RWPE2 (cell line): ENCODE data around the gene DPF3.

ENCODE experiments used
- ATAC-seq: fragments of 200-7000 bp; cut with Tn5 transposase; 3 replicates; pipeline ENCODE4 v1.9.1; 2021; ENCODE audit warnings: low read depth
- DNase-seq: peaks from one replicate; pipeline ENCODE4 v3.0.0-alpha.2; 2020; ENCODE audit warnings: low spot score
- H3K27ac ChIP-seq: fragments of 450-650 bp; 2 replicates; pipeline ENCODE4 v1.5.1; 2017; ENCODE audit warnings: mild to moderate bottlenecking; ENCODE audit not compliant: poor library complexity, severe bottlenecking
- H3K27me3 ChIP-seq: fragments of 250-450 bp; sonication (Bioruptor Pico); 2 replicates; pipeline ENCODE4 v1.5.1; 2021; ENCODE audit warnings: mild to moderate bottlenecking, moderate library complexity; ENCODE audit not compliant: insufficient read depth, poor library complexity, severe bottlenecking
- H3K36me3 ChIP-seq: fragments of 250-450 bp; sonication (Bioruptor Pico); 2 replicates; pipeline ENCODE4 v1.5.1; 2020; ENCODE audit warnings: low read depth, mild to moderate bottlenecking, moderate library complexity
- H3K4me1 ChIP-seq: fragments of 250-450 bp; sonication (Bioruptor Pico); 2 replicates; pipeline ENCODE4 v1.5.1; 2021; ENCODE audit warnings: mild to moderate bottlenecking, moderate library complexity; ENCODE audit not compliant: insufficient read depth, poor library complexity, severe bottlenecking
- H3K4me3 ChIP-seq: fragments of 250-450 bp; sonication (Bioruptor Pico); 2 replicates; pipeline ENCODE4 v1.5.1; 2021; ENCODE audit warnings: mild to moderate bottlenecking, moderate library complexity; ENCODE audit not compliant: severe bottlenecking
- H3K9me3 ChIP-seq: fragments of 250-450 bp; sonication (Bioruptor Pico); 2 replicates; pipeline ENCODE4 v1.5.1; 2021; ENCODE audit warnings: mild to moderate bottlenecking, moderate library complexity; ENCODE audit not compliant: severe bottlenecking
- TF ChIP-seq, protein P1 (sequence below): fragments of 450-650 bp; IDR thresholded peaks from one replicate; pipeline ENCODE4 v1.5.1; 2017; ENCODE audit warnings: mild to moderate bottlenecking, moderate library complexity; ENCODE audit not compliant: poor library complexity, severe bottlenecking

Gene DPF3

DNA sequence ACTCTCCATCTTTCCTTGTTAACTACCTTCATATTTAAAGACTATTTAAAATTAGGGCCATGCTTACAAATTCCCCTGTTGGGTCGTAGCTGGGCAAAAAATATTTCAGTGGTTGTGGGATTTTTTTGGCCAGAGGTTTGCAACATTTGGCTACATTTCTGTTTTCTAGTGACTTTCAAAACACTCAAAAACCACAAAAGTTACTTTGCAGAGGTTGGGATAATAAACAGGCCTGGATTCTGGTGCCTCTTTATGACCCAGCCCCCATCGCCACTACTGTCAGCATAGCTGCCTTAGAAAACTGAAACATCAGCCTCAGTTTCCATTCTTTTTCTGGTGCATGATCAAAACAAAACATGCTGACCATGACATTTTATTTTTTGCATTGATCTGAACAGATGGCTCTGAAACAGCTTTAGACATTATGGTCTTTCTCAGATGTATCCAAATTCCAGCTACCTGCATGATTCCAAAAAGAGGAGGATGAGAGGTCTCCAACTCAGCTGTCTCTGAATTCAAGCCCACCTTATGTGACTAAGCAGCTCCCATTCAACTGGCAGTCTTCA lies 5.2 kb downstream of the DPF3 start:
- TF ChIP-seq, protein P1, sequence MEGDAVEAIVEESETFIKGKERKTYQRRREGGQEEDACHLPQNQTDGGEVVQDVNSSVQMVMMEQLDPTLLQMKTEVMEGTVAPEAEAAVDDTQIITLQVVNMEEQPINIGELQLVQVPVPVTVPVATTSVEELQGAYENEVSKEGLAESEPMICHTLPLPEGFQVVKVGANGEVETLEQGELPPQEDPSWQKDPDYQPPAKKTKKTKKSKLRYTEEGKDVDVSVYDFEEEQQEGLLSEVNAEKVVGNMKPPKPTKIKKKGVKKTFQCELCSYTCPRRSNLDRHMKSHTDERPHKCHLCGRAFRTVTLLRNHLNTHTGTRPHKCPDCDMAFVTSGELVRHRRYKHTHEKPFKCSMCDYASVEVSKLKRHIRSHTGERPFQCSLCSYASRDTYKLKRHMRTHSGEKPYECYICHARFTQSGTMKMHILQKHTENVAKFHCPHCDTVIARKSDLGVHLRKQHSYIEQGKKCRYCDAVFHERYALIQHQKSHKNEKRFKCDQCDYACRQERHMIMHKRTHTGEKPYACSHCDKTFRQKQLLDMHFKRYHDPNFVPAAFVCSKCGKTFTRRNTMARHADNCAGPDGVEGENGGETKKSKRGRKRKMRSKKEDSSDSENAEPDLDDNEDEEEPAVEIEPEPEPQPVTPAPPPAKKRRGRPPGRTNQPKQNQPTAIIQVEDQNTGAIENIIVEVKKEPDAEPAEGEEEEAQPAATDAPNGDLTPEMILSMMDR: no peak

DNA sequence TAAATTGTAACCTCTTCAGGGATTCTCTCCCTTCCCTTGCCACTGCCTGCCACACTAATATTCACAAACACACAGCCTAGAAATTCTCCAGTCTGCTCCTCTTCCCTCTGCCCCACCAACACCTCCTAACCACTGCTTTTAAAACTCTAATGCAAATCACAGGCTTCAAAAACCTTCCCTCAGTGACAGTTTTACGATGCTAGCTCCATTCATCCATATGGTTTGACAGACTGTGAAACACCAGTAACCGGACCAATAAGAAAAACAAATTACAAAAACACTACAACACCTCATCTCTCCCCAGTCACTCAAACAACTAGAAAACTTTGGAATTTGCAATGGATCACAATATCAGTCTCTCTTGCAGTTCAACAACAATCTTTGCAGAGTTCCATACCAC lies 5.7 kb downstream of the DPF3 start:
- Histone ChIP-seq H3K4me1 (peaks cover 6% of the 10 kb centered on the region), H3K4me3 (no peak overlapping the region), H3K9me3 (no peaks in the 10 kb centered on the region), H3K36me3 (no peaks in the 10 kb centered on the region), H3K27me3 (peaks cover 37% of the 10 kb centered on the region), H3K27ac (no peak overlapping the region)
- TF ChIP-seq, protein P1: no peak
- ATAC-seq (no peak), DNase-seq (no peak)

More for the DNA sequence above, 5.2 kb downstream of the DPF3 start:
- H3K27ac ChIP-seq: no peak overlapping the region
- H3K9me3 ChIP-seq: no peaks in the 10 kb centered on the region
- DNase-seq (no peak), ATAC-seq (no peak)
- H3K4me3 ChIP-seq: no peak overlapping the region
- H3K4me1 ChIP-seq: peaks cover 6% of the 10 kb centered on the region
- H3K36me3 ChIP-seq: no peaks in the 10 kb centered on the region
- H3K27me3 ChIP-seq: peaks cover 38% of the 10 kb centered on the region

DNA sequence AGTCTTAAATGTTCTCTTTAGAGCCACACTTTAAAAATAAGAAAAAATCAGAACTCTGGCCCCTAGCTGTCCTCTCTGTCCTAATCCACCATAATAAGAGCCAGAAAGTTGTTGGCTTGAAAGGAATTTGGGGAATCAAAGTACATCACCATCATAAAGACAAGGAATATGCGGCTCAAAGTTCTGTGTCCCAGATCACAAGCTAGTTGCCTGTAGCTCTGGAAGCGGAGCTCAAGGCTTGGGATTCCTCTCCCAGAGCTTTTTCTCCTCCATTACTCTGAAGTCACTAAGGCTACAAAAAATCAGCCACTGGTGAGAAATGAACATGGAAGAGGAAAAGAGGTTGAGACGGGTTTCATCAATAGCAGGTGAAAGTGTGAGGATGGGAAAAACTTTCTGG lies 6.4 kb downstream of the DPF3 start:
- H3K4me1 ChIP-seq: peaks cover 6% of the 10 kb centered on the region
- ATAC-seq: no peak

DNA sequence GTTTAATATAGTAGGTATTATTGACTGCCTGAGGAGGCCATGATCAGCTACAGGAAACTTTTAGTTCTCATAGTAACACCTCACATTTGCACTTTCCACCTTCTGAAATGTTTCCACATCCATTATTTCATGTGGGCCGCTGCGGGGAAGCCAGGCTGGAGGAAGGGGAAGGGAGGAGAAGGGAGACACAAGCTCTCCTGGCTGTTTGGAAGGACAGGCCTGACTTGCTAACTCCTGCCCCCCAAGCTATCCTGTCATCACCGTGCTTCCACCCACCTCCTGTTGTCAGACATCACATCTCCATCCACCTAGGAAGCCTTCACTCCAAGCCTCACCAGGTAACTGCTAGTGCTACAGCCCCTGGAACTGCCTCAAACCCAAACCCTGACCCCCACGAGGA lies 9.5 kb downstream of the DPF3 start:
- H3K9me3 ChIP-seq: no peaks in the 10 kb centered on the region
- peaks cover 4% of the 10 kb centered on the region for H3K27me3 ChIP-seq
- no peak overlapping the region for H3K27ac ChIP-seq
- TF ChIP-seq, protein P1: no peak
- no peak overlapping the region for H3K4me3 ChIP-seq
- peaks cover 6% of the 10 kb centered on the region for H3K4me1 ChIP-seq
- DNase-seq (no peak), ATAC-seq (no peak)
- no peaks in the 10 kb centered on the region for H3K36me3 ChIP-seq

More for the DNA sequence above, 6.4 kb downstream of the DPF3 start:
- Histone ChIP-seq H3K36me3 (no peaks in the 10 kb centered on the region), H3K27me3 (peaks cover 31% of the 10 kb centered on the region), H3K27ac (no peak overlapping the region), H3K4me3 (no peak overlapping the region), H3K9me3 (no peaks in the 10 kb centered on the region)
- TF ChIP-seq, protein P1: no peak
- DNase-seq: no peak

DNA sequence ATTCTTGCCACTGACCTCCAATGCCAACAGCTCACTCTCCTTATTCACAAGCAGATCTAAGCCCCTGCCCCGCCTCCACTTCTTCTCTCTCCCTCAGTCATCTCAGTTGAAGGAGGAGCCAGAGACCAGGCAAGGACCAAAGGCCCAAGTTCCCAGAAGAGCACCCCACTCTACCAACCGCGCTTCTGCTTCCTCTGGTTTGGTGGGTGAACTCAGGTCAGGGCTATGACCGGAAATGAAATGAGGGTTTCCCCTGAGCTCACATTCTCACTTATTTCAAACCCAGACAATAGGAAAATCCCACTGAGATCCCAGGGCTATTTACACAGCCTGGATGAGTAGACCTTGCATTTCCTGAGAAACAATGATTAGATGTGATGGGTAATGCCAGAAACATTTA lies 9.9 kb downstream of the DPF3 start:
- Histone ChIP-seq H3K27ac (no peak overlapping the region), H3K4me1 (peaks cover 6% of the 10 kb centered on the region), H3K27me3 (peaks cover 4% of the 10 kb centered on the region), H3K9me3 (no peaks in the 10 kb centered on the region), H3K4me3 (no peak overlapping the region), H3K36me3 (no peaks in the 10 kb centered on the region)
- peak; percentile 63 for ATAC-seq
- TF ChIP-seq, protein P1: no peak
- no peak for DNase-seq
